Measurements from ENCODE around the gene C1orf159. TPM values are rescaled to one million over a fixed set of nuclear protein-coding genes. Genes with fewer than 3 reads are reported as not detected.

Gene C1orf159
- total and polyA plus RNA-seq, 10 of the 15 experiments (the other 5 are each of a cell fraction or from before 2014, with no cell fraction given): 0.11 to 23.4 (median 8.0) TPM

DNA sequence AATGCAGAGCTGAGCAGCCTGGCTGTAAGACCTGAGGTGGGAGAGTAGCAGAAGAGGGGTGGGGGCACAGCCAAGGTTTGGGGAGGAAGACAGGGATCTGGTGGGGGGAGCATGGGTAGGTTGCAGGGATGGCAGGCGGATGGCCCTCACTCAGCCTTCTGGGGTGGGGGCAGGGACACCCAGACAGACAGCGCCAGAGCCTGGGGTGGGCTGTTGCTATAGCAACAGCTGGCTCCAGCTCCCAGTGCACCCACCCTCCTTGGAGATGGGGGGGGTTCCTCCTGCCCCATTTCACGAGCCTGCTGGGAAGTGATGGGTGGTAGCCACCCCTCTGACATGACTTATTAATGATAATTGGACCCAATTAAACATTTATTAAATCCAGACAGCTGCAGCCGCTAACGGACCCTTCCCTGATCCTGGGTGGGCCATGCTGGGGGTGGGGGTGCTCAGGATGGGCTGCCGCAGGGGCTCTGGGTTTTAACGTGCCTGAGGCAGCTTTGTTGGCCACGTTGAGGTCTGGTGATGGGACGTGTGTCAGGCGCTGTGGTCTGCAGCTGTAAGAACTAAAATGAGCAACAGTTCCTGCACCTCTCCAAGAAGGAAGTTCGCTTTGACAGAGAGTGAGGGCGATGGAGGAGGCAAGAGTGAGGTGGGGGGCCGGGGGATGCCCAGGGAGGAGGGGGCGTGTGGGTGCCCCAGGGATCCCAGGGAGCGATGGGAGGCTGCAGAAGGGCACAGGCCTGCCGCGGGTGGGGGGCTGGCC lies 76.6 kb downstream of the C1orf159 start:
- Histone ChIP-seq H3K4me3 (peak overlapping the region; percentile 32; the same call in 1 of the 2 replicates), H3K27me3 (replicated peaks in 1 of 2; ENCODE audit: control insufficient read depth in 2 of 2, insufficient read depth in 2 of 2, low read length in 1 of 2) (no peaks in the 10 kb centered on the region), H4K20me1 (ENCODE audit: control insufficient read depth, insufficient read depth) (no peaks in the 10 kb centered on the region), H2AFZ (ENCODE audit: control insufficient read depth, low read depth, low read length) (no peak overlapping the region), H3K9me3 (replicated peaks; ENCODE audit: control insufficient read depth, insufficient read depth, low read length) (no peaks in the 10 kb centered on the region), H3K36me3 (ENCODE audit: control insufficient read depth in 2 of 2, insufficient read depth in 2 of 2, low read length in 1 of 2) (peaks cover 0 to 7% of the 10 kb centered on the region in 2 experiments; a peak in 2 of 4 replicates), H3K9ac (ENCODE audit: control insufficient read depth, insufficient read depth, low read length) (no peak overlapping the region), H3K27ac (ENCODE audit: control insufficient read depth, insufficient read depth) (no peak overlapping the region), H3K4me1 (ENCODE audit: control insufficient read depth, insufficient read depth, low read length) (peaks cover 28% of the 10 kb centered on the region), H3K79me2 (ENCODE audit: control insufficient read depth, insufficient read depth, low read length) (no peaks in the 10 kb centered on the region), H3K4me2 (ENCODE audit: control insufficient read depth, insufficient read depth) (peak overlapping the region; percentile 93)
- intact Hi-C loops (cut with micrococcal nuclease; ENCODE audit: unreplicated experiment) (loop anchor here (1.0 kb wide), 1 partner anchor 25 kb away; no protein-coding TSS in a partner anchor), in situ Hi-C loops (cut with MboI) (no loop called here)
- DNase-seq (ENCODE audit: low read depth, low spot score) (no peak), ATAC-seq (peak; percentile 18), FAIRE-seq (no peak)
- WGBS (ENCODE audit: insufficient coverage, insufficient replicate concordance, low lambda C conversion rate, missing lambda C conversion rate): 13% methylated on average over 16 of the region's 17 CpGs
- SMC1A ChIA-PET (ENCODE audit: uncharacterized antibody, unreplicated experiment): interaction anchor here (0.9 to 2.2 kb wide), 7 partner anchors 8 to 252 kb away, joined by 3 to 14 read pairs (median 4); partner anchors contain the start of gene ISG15
- POLR2A ChIA-PET: interaction anchor here (0.6 to 2.4 kb wide), 9 partner anchors 19 to 211 kb away, joined by 3 to 9 read pairs (median 6); no protein-coding TSS in a partner anchor
- CTCF ChIA-PET: interaction anchor here (0.9 to 3.3 kb wide), 6 partner anchors 8 to 80 kb away, joined by 3 to 29 read pairs (median 4); no protein-coding TSS in a partner anchor
- no TSS peak for BruUV-seq (replicated peaks)
- TF ChIP-seq RUNX3 (IDR thresholded peaks at IDR 0.05; ENCODE audit: low read length): peak; percentile 56; the same call in 1 of the 2 replicates
- peak; percentile 34; the same call in 1 of the 2 replicates for TF ChIP-seq BMI1 (IDR thresholded peaks at IDR 0.05; ENCODE audit: borderline replicate concordance)
- peak in 1 of 2 experiments; percentile 36; a peak in 1 of 4 replicates for TF ChIP-seq BHLHE40 (IDR thresholded peaks at IDR 0.05; ENCODE audit: borderline replicate concordance in 1 of 2, low read depth in 2 of 2, low read length in 1 of 2)
- no peak for TF ChIP-seq RAD21 (IDR thresholded peaks at IDR 0.05; ENCODE audit: insufficient read depth, low read depth, low read length)
- RAD21 ChIA-PET (ENCODE audit: unreplicated experiment): interaction anchor here (0.6 to 3.5 kb wide), 5 partner anchors 7 to 212 kb away, joined by 3 to 26 read pairs (median 5); partner anchors contain the start of gene ISG15

Data from GM12878 (cell line).